Measurements from ENCODE around the gene USP9X.
"Not testable (repeated sequence)": the region's sequence is repeated elsewhere in the genome, so short reads cannot be mapped to it uniquely, and the experiment has no call there.

- TF ChIP-seq, protein P1, sequence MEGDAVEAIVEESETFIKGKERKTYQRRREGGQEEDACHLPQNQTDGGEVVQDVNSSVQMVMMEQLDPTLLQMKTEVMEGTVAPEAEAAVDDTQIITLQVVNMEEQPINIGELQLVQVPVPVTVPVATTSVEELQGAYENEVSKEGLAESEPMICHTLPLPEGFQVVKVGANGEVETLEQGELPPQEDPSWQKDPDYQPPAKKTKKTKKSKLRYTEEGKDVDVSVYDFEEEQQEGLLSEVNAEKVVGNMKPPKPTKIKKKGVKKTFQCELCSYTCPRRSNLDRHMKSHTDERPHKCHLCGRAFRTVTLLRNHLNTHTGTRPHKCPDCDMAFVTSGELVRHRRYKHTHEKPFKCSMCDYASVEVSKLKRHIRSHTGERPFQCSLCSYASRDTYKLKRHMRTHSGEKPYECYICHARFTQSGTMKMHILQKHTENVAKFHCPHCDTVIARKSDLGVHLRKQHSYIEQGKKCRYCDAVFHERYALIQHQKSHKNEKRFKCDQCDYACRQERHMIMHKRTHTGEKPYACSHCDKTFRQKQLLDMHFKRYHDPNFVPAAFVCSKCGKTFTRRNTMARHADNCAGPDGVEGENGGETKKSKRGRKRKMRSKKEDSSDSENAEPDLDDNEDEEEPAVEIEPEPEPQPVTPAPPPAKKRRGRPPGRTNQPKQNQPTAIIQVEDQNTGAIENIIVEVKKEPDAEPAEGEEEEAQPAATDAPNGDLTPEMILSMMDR (conservative IDR thresholded peaks at IDR 0.05; ENCODE audit: low read depth in 2 of 2) = not testable (repeated sequence)
- not testable (repeated sequence) for TF ChIP-seq EZH2 (IDR thresholded peaks at IDR 0.05; ENCODE audit: low read depth, unreplicated experiment); POLR2AphosphoS5 (IDR thresholded peaks at IDR 0.05; ENCODE audit: low read depth); EZH2phosphoT487 (IDR thresholded peaks at IDR 0.05; ENCODE audit: unreplicated experiment); ZNF331 (CRISPR knock-in tag; IDR thresholded peaks at IDR 0.05; ENCODE audit: low read depth); ZNF114 (CRISPR knock-in tag; IDR thresholded peaks at IDR 0.05)
- TF ChIP-seq, protein P2, sequence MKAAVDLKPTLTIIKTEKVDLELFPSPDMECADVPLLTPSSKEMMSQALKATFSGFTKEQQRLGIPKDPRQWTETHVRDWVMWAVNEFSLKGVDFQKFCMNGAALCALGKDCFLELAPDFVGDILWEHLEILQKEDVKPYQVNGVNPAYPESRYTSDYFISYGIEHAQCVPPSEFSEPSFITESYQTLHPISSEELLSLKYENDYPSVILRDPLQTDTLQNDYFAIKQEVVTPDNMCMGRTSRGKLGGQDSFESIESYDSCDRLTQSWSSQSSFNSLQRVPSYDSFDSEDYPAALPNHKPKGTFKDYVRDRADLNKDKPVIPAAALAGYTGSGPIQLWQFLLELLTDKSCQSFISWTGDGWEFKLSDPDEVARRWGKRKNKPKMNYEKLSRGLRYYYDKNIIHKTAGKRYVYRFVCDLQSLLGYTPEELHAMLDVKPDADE (IDR thresholded peaks at IDR 0.05) = not testable (repeated sequence)
- TF ChIP-seq, protein P3, sequence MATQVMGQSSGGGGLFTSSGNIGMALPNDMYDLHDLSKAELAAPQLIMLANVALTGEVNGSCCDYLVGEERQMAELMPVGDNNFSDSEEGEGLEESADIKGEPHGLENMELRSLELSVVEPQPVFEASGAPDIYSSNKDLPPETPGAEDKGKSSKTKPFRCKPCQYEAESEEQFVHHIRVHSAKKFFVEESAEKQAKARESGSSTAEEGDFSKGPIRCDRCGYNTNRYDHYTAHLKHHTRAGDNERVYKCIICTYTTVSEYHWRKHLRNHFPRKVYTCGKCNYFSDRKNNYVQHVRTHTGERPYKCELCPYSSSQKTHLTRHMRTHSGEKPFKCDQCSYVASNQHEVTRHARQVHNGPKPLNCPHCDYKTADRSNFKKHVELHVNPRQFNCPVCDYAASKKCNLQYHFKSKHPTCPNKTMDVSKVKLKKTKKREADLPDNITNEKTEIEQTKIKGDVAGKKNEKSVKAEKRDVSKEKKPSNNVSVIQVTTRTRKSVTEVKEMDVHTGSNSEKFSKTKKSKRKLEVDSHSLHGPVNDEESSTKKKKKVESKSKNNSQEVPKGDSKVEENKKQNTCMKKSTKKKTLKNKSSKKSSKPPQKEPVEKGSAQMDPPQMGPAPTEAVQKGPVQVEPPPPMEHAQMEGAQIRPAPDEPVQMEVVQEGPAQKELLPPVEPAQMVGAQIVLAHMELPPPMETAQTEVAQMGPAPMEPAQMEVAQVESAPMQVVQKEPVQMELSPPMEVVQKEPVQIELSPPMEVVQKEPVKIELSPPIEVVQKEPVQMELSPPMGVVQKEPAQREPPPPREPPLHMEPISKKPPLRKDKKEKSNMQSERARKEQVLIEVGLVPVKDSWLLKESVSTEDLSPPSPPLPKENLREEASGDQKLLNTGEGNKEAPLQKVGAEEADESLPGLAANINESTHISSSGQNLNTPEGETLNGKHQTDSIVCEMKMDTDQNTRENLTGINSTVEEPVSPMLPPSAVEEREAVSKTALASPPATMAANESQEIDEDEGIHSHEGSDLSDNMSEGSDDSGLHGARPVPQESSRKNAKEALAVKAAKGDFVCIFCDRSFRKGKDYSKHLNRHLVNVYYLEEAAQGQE (IDR thresholded peaks at IDR 0.05; ENCODE audit: unreplicated experiment) = not testable (repeated sequence)
Observed at GRCh38 chrX:41186946-41187345, 101.7 kb downstream of the USP9X start.
